B cell (primary cell): ENCODE results near the gene RASSF9. TPM values are rescaled to one million over a fixed set of nuclear protein-coding genes. Genes with fewer than 3 reads are reported as not detected.

Source experiments
- ATAC-seq: fragments of 200-7000 bp; cut with Tn5 transposase; one replicate; pipeline ENCODE4 v1.10.0; 2021; ENCODE audit warnings: low read depth, mild to moderate bottlenecking, moderate number of reproducible peaks, moderate library complexity
- CTCF ChIA-PET: fragments of 350-600 bp; sonication (Branson Sonifier 250); formaldehyde crosslinking; loops from one replicate; lab custom pipeline; 2021; ENCODE audit warnings: antibody characterized with exemption, inconsistent platforms; lab: Charles Lee
- POLR2A ChIA-PET: fragments of 350-600 bp; sonication (Branson Sonifier 250); formaldehyde crosslinking; loops from one replicate; lab custom pipeline; 2021; ENCODE audit warnings: antibody characterized with exemption; lab: Charles Lee
- DNase-seq: peaks from one replicate; pipeline ENCODE4 v3.0.0; 2013
- H2AFZ ChIP-seq: 2 replicates; pipeline ENCODE4 v1.6.1; 2012; ENCODE audit warnings: mild to moderate bottlenecking, low read depth, low read length; ENCODE audit not compliant: insufficient read depth, poor library complexity, severe bottlenecking
- H3K27ac ChIP-seq, 2 donors: 1 replicate in 1 of 2; 2 replicates in 1 of 2; pipeline ENCODE4 v1.5.1; 2012 to 2013; ENCODE audit warnings: low read length in 2 of 2, mild to moderate bottlenecking in 2 of 2, moderate library complexity in 1 of 2
- H3K27me3 ChIP-seq, 4 experiments: fragments of 200-600 bp in 1 of 4; sonication (generic) in 1 of 4; replicated peaks in 1 of 4; 1 replicate in 2 of 4; 2 replicates in 2 of 4; pipeline versions ENCODE4 v1.6.1 to v1.7.0; 2013 to 2016; ENCODE audit warnings: low read length in 3 of 4, mild to moderate bottlenecking in 2 of 4, mixed read lengths in 1 of 4, moderate library complexity in 1 of 4; ENCODE audit not compliant: insufficient read depth in 4 of 4, control insufficient read depth in 3 of 4; ENCODE audit errors: control extremely low read depth in 1 of 4
- H3K36me3 ChIP-seq, 2 experiments: replicated peaks in 1 of 2; 1 replicate in 1 of 2; 2 replicates in 1 of 2; pipeline versions ENCODE4 v1.6.1 to v1.7.1; 2013; ENCODE audit warnings: low read length in 1 of 2; ENCODE audit not compliant: insufficient read depth in 2 of 2, control insufficient read depth in 1 of 2; ENCODE audit errors: control extremely low read depth in 1 of 2, extremely low read depth in 1 of 2
- H3K4me1 ChIP-seq, 2 donors: fragments of 200-600 bp in 1 of 2; sonication (generic) in 1 of 2; 1 replicate in 1 of 2; 2 replicates in 1 of 2; pipeline versions ENCODE4 v1.5.1 to v1.6.1; 2013 to 2017; ENCODE audit warnings: low read length in 2 of 2; ENCODE audit not compliant: control insufficient read depth in 2 of 2, insufficient read depth in 2 of 2
- H3K4me2 ChIP-seq: replicated peaks from 2 replicates; pipeline ENCODE3; 2012; ENCODE audit warnings: mild to moderate bottlenecking, low read depth, low read length; ENCODE audit not compliant: poor library complexity, severe bottlenecking
- H3K4me3 ChIP-seq, 5 experiments: fragments of 200-600 bp in 1 of 5; sonication (generic) in 1 of 5; 1 replicate in 3 of 5; 2 replicates in 2 of 5; pipeline versions ENCODE4 v1.5.1 to v1.7.0; 2011 to 2016; ENCODE audit warnings: low read length in 4 of 5, mild to moderate bottlenecking in 4 of 5, low read depth in 2 of 5, control low read depth in 1 of 5, moderate library complexity in 1 of 5; ENCODE audit not compliant: insufficient read depth in 1 of 5; ENCODE audit errors: control extremely low read depth in 1 of 5, extremely low read depth in 1 of 5
- H3K79me2 ChIP-seq: fragments of 200-600 bp; sonication (generic); one replicate; pipeline ENCODE4 v1.6.0; 2016; ENCODE audit warnings: low read length; ENCODE audit not compliant: control insufficient read depth, insufficient read depth
- H3K9ac ChIP-seq: fragments of 200-600 bp; sonication (generic); 2 replicates; pipeline ENCODE4 v1.6.1; 2017; ENCODE audit warnings: mild to moderate bottlenecking, low read length, moderate library complexity
- H3K9me3 ChIP-seq, 3 donors: one replicate each; pipeline versions ENCODE4 v1.6.1 to v1.7.1; 2013; ENCODE audit warnings: low read length in 2 of 3; ENCODE audit not compliant: control insufficient read depth in 2 of 3, insufficient read depth in 1 of 3; ENCODE audit errors: control extremely low read depth in 1 of 3
- H4K20me1 ChIP-seq: 2 replicates; pipeline ENCODE4 v1.6.0; 2012; ENCODE audit warnings: mild to moderate bottlenecking, low read length; ENCODE audit not compliant: insufficient read depth, control insufficient read depth, poor library complexity, severe bottlenecking
- H3K27ac Mint-ChIP-seq: one replicate; pipeline ENCODE4 v1.8.0; 2021; ENCODE audit warnings: mixed read lengths
- H3K27me3 Mint-ChIP-seq: one replicate; pipeline ENCODE4 v1.8.0; 2021; ENCODE audit warnings: mixed read lengths
- H3K4me1 Mint-ChIP-seq: one replicate; pipeline ENCODE4 v1.8.0; 2021; ENCODE audit warnings: mixed read lengths
- H3K4me3 Mint-ChIP-seq: one replicate; pipeline ENCODE4 v1.8.0; 2021; ENCODE audit warnings: mixed read lengths
- H3K9me3 Mint-ChIP-seq: one replicate; pipeline ENCODE4 v1.8.0; 2022; ENCODE audit warnings: mixed read lengths; ENCODE audit not compliant: insufficient read depth
- CTCF ChIP-seq: fragments of 200-600 bp; IDR thresholded peaks from one replicate; pipeline ENCODE4 v1.8.0; 2022; ENCODE audit warnings: antibody characterized with exemption, mild to moderate bottlenecking
- EZH2 ChIP-seq: IDR thresholded peaks from 2 replicates; pipeline ENCODE4 v1.6.1; 2012; ENCODE audit warnings: borderline replicate concordance, low read depth, mild to moderate bottlenecking, moderate library complexity, low read length; ENCODE audit not compliant: insufficient read depth, poor library complexity, severe bottlenecking
- WGBS: methylation state at CpG from one replicate; pipeline ENCODE4 v1.1.5; 2013; ENCODE audit warnings: missing lambda C conversion rate; ENCODE audit not compliant: insufficient coverage; 5-methylcytosine and 5-hydroxymethylcytosine counted together
- intact Hi-C: fragments of 100-400 bp; cut with micrococcal nuclease; formaldehyde crosslinking; loops from one replicate; pipeline ENCODE4 v1.10.0; 2022
- polyA plus RNA-seq: library from polyadenylated mRNA; depleted of rRNA; stranded (reverse); fragments of >200 nt; gene quantifications from 2 replicates; pipeline ENCODE4 v1.2.3, GENCODE V29; 2012
- total RNA-seq, 2 donors: library from RNA; stranded (reverse); fragments of 120-200 nt in 1 of 2; gene quantifications; 1 replicate in 1 of 2; 2 replicates in 1 of 2; pipeline versions ENCODE4 v1.2.3 to v1.2.4, GENCODE V29; 2013 to 2022

RASSF9 gene
- total and polyA plus RNA-seq, 2 donors (not counting 1 experiment from before 2014, with no cell fraction given), result not detected

- intact Hi-C loops, result no loop called here
- no peaks in the 10 kb centered on the region for H3K79me2 ChIP-seq
- H4K20me1 ChIP-seq, result no peaks in the 10 kb centered on the region
- ChIA-PET POLR2A (no interaction called here), CTCF (no interaction called here)
- no peak overlapping the region for H3K4me2 ChIP-seq
- no peaks in the 10 kb centered on the region for H3K27me3 Mint-ChIP-seq
- no peak overlapping the region for H3K9ac ChIP-seq
- no peak for TF ChIP-seq EZH2
- no peak for TF ChIP-seq CTCF
- no peaks in the 10 kb centered on the region for H3K36me3 ChIP-seq
- no peak overlapping the region for H2AFZ ChIP-seq
- no peaks in the 10 kb centered on the region for H3K27me3 ChIP-seq
- WGBS, result 0% methylated on average over 1 of the region's 4 CpGs
- no peaks in the 10 kb centered on the region for H3K9me3 ChIP-seq
- no peak for DNase-seq
- no peak overlapping the region for H3K4me3 ChIP-seq
- H3K9me3 Mint-ChIP-seq, result no peaks in the 10 kb centered on the region
- H3K27ac ChIP-seq, result no peak overlapping the region
- no peak for ATAC-seq
- no peak overlapping the region for H3K4me3 Mint-ChIP-seq
- no peaks in the 10 kb centered on the region for H3K4me1 Mint-ChIP-seq
- H3K4me1 ChIP-seq, result no peaks in the 10 kb centered on the region
- H3K27ac Mint-ChIP-seq, result no peak overlapping the region
Measured at GRCh38 chr12:85835426-85836196, 598 bp downstream of the RASSF9 start.

GRCh38 chr12:85834378-85834777, 1.8 kb downstream of the RASSF9 start:
- POLR2A ChIA-PET, result no interaction called here
- Histone ChIP-seq H3K4me1 (no peaks in the 10 kb centered on the region), H2AFZ (no peak overlapping the region), H3K4me2 (no peak overlapping the region), H3K27ac (no peak overlapping the region), H3K4me3 (no peak overlapping the region), H3K9me3 (no peaks in the 10 kb centered on the region), H3K27me3 (no peaks in the 10 kb centered on the region), H3K9ac (no peak overlapping the region), H3K79me2 (no peaks in the 10 kb centered on the region), H3K36me3 (no peaks in the 10 kb centered on the region), H4K20me1 (no peaks in the 10 kb centered on the region)
- Mint-ChIP-seq H3K9me3 (no peaks in the 10 kb centered on the region), H3K4me1 (no peaks in the 10 kb centered on the region), H3K27me3 (no peaks in the 10 kb centered on the region), H3K27ac (no peak overlapping the region), H3K4me3 (no peak overlapping the region)
- ATAC-seq (no peak), DNase-seq (no peak)
- no peak for TF ChIP-seq EZH2
- TF ChIP-seq CTCF, result no peak
- intact Hi-C loops, result no loop called here
- CTCF ChIA-PET, result no interaction called here
- no CpG with 5 or more reads among the region's 2 CpGs for WGBS
